GM19023 (cell line): ENCODE results near the gene ZNF860.
"Not testable (repeated sequence)": the region's sequence is repeated elsewhere in the genome, so short reads cannot be mapped to it uniquely, and the experiment has no call there.

Source experiments
- ATAC-seq: cut with Tn5 transposase; IDR thresholded peaks from one replicate; pipeline ENCODE4 v1.9.1; 2021; ENCODE audit warnings: mild to moderate bottlenecking, moderate library complexity; ENCODE audit not compliant: unreplicated experiment

ZNF860 gene

GRCh38 chr3:31960793-31961431 is 20.6 kb upstream of the ZNF860 start:
- no peak for ATAC-seq

GRCh38 chr3:31962801-31963205 is 18.7 kb upstream of the ZNF860 start:
- ATAC-seq, result no peak

- no peak for ATAC-seq
Measured at GRCh38 chr3:31966978-31967591, 14.5 kb upstream of the ZNF860 start.

- no peak for ATAC-seq
Measured at GRCh38 chr3:31967592-31967991, 14.0 kb upstream of the ZNF860 start.

GRCh38 chr3:31968369-31968926 is 13.1 kb upstream of the ZNF860 start:
- no peak for ATAC-seq

- ATAC-seq, result no peak
Measured at GRCh38 chr3:31968927-31969418, 12.6 kb upstream of the ZNF860 start.

- ATAC-seq, result no peak
Measured at GRCh38 chr3:31971607-31972006, 9.9 kb upstream of the ZNF860 start.

GRCh38 chr3:31973081-31973480 is 8.5 kb upstream of the ZNF860 start:
- ATAC-seq, result no peak

GRCh38 chr3:31973837-31974236 is 7.7 kb upstream of the ZNF860 start:
- ATAC-seq, result no peak

- ATAC-seq, result no peak
Measured at GRCh38 chr3:31974471-31974870, 7.1 kb upstream of the ZNF860 start.

GRCh38 chr3:31974964-31975363 is 6.6 kb upstream of the ZNF860 start:
- ATAC-seq, result no peak

- ATAC-seq, result no peak
Measured at GRCh38 chr3:31976302-31976701, 5.2 kb upstream of the ZNF860 start.

- no peak for ATAC-seq
Measured at GRCh38 chr3:31977736-31978135, 3.8 kb upstream of the ZNF860 start.

GRCh38 chr3:31978553-31978952 is 3.0 kb upstream of the ZNF860 start:
- ATAC-seq, result no peak

- ATAC-seq, result peak; percentile 47
Measured at GRCh38 chr3:31979001-31979697, 2.4 kb upstream of the ZNF860 start.

- ATAC-seq, result peak; percentile 45
Measured at GRCh38 chr3:31980530-31981205, 882 bp upstream of the ZNF860 start.

GRCh38 chr3:31984321-31984720 is 2.8 kb downstream of the ZNF860 start:
- no peak for ATAC-seq

GRCh38 chr3:31985831-31986230 is 4.3 kb downstream of the ZNF860 start:
- ATAC-seq, result no peak

- ATAC-seq, result no peak
Measured at GRCh38 chr3:31988271-31988670, 6.7 kb downstream of the ZNF860 start.

GRCh38 chr3:31992995-31993394 is 11.4 kb downstream of the ZNF860 start:
- ATAC-seq, result not testable (repeated sequence)

- no peak for ATAC-seq
Measured at GRCh38 chr3:31993843-31994242, 12.3 kb downstream of the ZNF860 start.
